ENCODE results near the gene FARP1. TPM values are rescaled to one million over a fixed set of nuclear protein-coding genes. Genes with fewer than 3 reads are reported as not detected.
A peak's percentile ranks its signal among the peaks of the same experiment; 100 is the strongest.

FARP1 gene
- total RNA-seq, 4 donors from 2014 or later = 13.7 to 38.9 (median 30.2) TPM

GRCh38 chr13:98447881-98448641 is 305.2 kb downstream of the FARP1 start:
- DNase-seq (ENCODE audit: low spot score) (peak; percentile 42), ATAC-seq (ENCODE audit: low FRiP score) (no peak)
- TF ChIP-seq CTCF (IDR thresholded peaks at IDR 0.05) = no peak

GRCh38 chr13:98448642-98448928 is 305.7 kb downstream of the FARP1 start:
- ATAC-seq (ENCODE audit: low FRiP score) (no peak), DNase-seq (ENCODE audit: low spot score) (no peak)
- no peak for TF ChIP-seq CTCF (IDR thresholded peaks at IDR 0.05)

- no peak for TF ChIP-seq CTCF (IDR thresholded peaks at IDR 0.05)
- ATAC-seq (ENCODE audit: low FRiP score) (no peak), DNase-seq (ENCODE audit: low spot score) (no peak)
Observed at GRCh38 chr13:98449273-98449672, 306.4 kb downstream of the FARP1 start.

GRCh38 chr13:98450026-98450425 is 307.1 kb downstream of the FARP1 start:
- ATAC-seq (ENCODE audit: low FRiP score) (no peak), DNase-seq (ENCODE audit: low spot score) (no peak)
- TF ChIP-seq CTCF (IDR thresholded peaks at IDR 0.05) = no peak

- ATAC-seq (ENCODE audit: low FRiP score) = no peak
Observed at GRCh38 chr13:98450539-98451111, 307.7 kb downstream of the FARP1 start.

GRCh38 chr13:98451676-98452470 is 309.0 kb downstream of the FARP1 start:
- TF ChIP-seq CTCF (IDR thresholded peaks at IDR 0.05) = no peak

More at GRCh38 chr13:98450539-98451111, 307.7 kb downstream of the FARP1 start:
- no peak for TF ChIP-seq CTCF (IDR thresholded peaks at IDR 0.05)
- DNase-seq (ENCODE audit: low spot score) = no peak

More at GRCh38 chr13:98451676-98452470, 309.0 kb downstream of the FARP1 start:
- no peak for ATAC-seq (ENCODE audit: low FRiP score)
- DNase-seq (ENCODE audit: low spot score) = no peak

Data from omental fat pad (tissue), 4 donors.